ENCODE results near the gene SNX3. TPM values are rescaled to one million over a fixed set of nuclear protein-coding genes. Genes with fewer than 3 reads are reported as not detected.

SNX3 gene
- total and polyA plus RNA-seq, 2 donors (not counting 1 experiment from before 2014, with no cell fraction given) = 96.0 to 130 TPM

DNA sequence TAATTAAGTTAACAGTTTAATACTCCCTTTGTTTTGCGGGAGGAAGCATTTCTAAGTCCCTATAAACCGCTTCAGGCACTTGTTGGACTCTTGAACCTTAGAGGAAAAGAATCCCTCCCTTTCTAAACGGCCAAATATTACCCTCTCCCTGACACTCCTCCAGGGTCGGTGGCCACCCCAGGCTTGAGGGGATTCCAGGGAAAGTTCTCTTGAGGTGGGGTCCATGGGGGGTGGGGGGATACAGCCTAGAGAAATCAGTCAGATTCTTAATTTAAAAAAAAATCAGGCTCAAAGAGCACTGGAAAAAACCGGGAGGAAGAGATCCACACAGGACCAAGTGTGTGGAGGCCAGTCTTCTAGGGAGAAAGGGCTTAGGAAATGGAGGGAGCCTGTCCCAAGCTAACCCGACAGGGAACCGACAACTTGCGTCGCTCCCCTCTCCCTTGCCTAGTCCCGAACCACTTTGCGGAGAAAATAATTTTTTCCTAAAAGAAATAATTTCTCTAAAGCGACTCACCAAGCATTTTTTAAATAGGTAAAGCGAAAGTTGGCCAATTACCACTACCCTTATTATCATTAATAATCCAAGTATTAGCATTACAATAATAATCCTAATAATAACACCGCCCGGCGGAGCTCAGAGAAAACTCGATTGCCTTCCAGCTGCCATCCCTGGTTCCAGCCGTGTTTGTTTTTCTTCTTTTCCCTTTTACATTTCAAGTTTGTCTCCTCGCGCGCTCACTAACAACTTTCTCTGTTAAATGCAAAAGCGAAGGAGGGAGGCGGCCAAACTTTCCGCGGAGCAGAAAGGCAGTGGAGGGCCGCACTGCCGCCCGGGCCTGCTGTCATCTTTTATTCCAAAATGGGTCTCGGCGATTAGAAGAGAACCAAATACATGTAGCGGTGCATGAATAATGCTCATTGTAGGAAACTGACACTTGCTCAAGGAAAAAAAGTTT is 90.2 kb downstream of the SNX3 start:
- TF ChIP-seq, protein P1, sequence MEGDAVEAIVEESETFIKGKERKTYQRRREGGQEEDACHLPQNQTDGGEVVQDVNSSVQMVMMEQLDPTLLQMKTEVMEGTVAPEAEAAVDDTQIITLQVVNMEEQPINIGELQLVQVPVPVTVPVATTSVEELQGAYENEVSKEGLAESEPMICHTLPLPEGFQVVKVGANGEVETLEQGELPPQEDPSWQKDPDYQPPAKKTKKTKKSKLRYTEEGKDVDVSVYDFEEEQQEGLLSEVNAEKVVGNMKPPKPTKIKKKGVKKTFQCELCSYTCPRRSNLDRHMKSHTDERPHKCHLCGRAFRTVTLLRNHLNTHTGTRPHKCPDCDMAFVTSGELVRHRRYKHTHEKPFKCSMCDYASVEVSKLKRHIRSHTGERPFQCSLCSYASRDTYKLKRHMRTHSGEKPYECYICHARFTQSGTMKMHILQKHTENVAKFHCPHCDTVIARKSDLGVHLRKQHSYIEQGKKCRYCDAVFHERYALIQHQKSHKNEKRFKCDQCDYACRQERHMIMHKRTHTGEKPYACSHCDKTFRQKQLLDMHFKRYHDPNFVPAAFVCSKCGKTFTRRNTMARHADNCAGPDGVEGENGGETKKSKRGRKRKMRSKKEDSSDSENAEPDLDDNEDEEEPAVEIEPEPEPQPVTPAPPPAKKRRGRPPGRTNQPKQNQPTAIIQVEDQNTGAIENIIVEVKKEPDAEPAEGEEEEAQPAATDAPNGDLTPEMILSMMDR (IDR thresholded peaks at IDR 0.05) = no peak
- peak; percentile 87 for TF ChIP-seq EZH2 (IDR thresholded peaks at IDR 0.05; ENCODE audit: borderline replicate concordance, insufficient read depth, low read depth, low read length, poor library complexity, severe bottlenecking)
- DNase-seq = peak; percentile 45
- H4K20me1 ChIP-seq (ENCODE audit: control insufficient read depth, insufficient read depth, low read length, poor library complexity, severe bottlenecking) = peaks cover 13% of the 10 kb centered on the region
- ATAC-seq (ENCODE audit: low read depth) = no peak
- peaks cover 0 to 76% (median 15%) of the 10 kb centered on the region in 3 donors for H3K9me3 ChIP-seq (ENCODE audit: control extremely low read depth in 1 of 3, control insufficient read depth in 2 of 3, insufficient read depth in 1 of 3, low read length in 2 of 3)
- no peak overlapping the region for H3K4me2 ChIP-seq (replicated peaks; ENCODE audit: low read depth, low read length, poor library complexity, severe bottlenecking)
- ChIA-PET CTCF (interaction anchor here (3.4 kb wide), 1 partner anchor 321 kb away, joined by 13 read pairs; no protein-coding TSS in a partner anchor), POLR2A (no interaction called here)
- peaks cover 59 to 80% of the 10 kb centered on the region in 2 donors for H3K4me1 ChIP-seq (ENCODE audit: control insufficient read depth in 2 of 2, insufficient read depth in 2 of 2, low read length in 2 of 2)
- H3K27me3 ChIP-seq (replicated peaks in 1 of 4; ENCODE audit: control extremely low read depth in 1 of 4, control insufficient read depth in 3 of 4, insufficient read depth in 4 of 4, low read length in 3 of 4) = peaks cover 3 to 95% (median 85%) of the 10 kb centered on the region in 4 experiments
- peaks cover 56% of the 10 kb centered on the region for H3K4me1 Mint-ChIP-seq
- no peak overlapping the region for H3K27ac ChIP-seq (ENCODE audit: low read length in 2 of 2)
- peaks cover 68% of the 10 kb centered on the region for H3K27me3 Mint-ChIP-seq
- no peaks in the 10 kb centered on the region for H3K79me2 ChIP-seq (ENCODE audit: control insufficient read depth, insufficient read depth, low read length)
- intact Hi-C loops (cut with micrococcal nuclease) = no loop called here
- no peak overlapping the region for H2AFZ ChIP-seq (ENCODE audit: insufficient read depth, low read depth, low read length, poor library complexity, severe bottlenecking)
- WGBS (ENCODE audit: insufficient coverage) = 15% methylated on average over 23 of the region's 31 CpGs
- H3K4me3 Mint-ChIP-seq = no peak overlapping the region
- no peak overlapping the region for H3K4me3 ChIP-seq (ENCODE audit: control extremely low read depth in 1 of 5, extremely low read depth in 1 of 5, insufficient read depth in 1 of 5, low read depth in 2 of 5, low read length in 4 of 5)
- no peak overlapping the region for H3K9ac ChIP-seq (ENCODE audit: low read length)
- no peaks in the 10 kb centered on the region for H3K9me3 Mint-ChIP-seq (ENCODE audit: insufficient read depth)
- no peaks in the 10 kb centered on the region for H3K36me3 ChIP-seq (replicated peaks in 1 of 2; ENCODE audit: control extremely low read depth in 1 of 2, control insufficient read depth in 1 of 2, extremely low read depth in 1 of 2, insufficient read depth in 2 of 2, low read length in 1 of 2)
- peak overlapping the region; percentile 42 for H3K27ac Mint-ChIP-seq

Measured in B cell (primary cell).